Posterior vena cava (tissue), 2 donors: ENCODE measurements around the gene UBR4. TPM values are rescaled to one million over a fixed set of nuclear protein-coding genes. Genes with fewer than 3 reads are reported as not detected.
A peak's percentile ranks its signal among the peaks of the same experiment; 100 is the strongest.

Experiments
- DNase-seq: peaks from one replicate; pipeline ENCODE4 v3.0.0-alpha.2; 2020; ENCODE audit warnings: low spot score
- intact Hi-C, 2 donors: fragments of 100-400 bp; cut with DNase I; formaldehyde crosslinking; loops; one replicate each; pipeline versions ENCODE4 v1.14.1 to v1.14.2; 2022 to 2023
- total RNA-seq, 2 donors: library from RNA; stranded (reverse); fragmentation: NEBNext Ultra II Directional; extraction: Animal tissue kit (Norgen Biotek cat#: 25700); gene quantifications; one replicate each; pipeline ENCODE4 v1.2.1, GENCODE V29; 2021
- donor health status: DM: yes; HTN: yes; CAD: no.
- donor health status: DM: yes; HTN: yes; CAD: no.

The UBR4 gene
- total RNA-seq, 2 donors from 2014 or later = 111 to 120 TPM

GRCh38 chr1:19120070-19120469 is 90.0 kb downstream of the UBR4 start:
- DNase-seq = no peak
- intact Hi-C loops = no loop called here

GRCh38 chr1:19115082-19115808 is 94.8 kb downstream of the UBR4 start:
- no peak for DNase-seq
- intact Hi-C loops = no loop called here

- DNase-seq = no peak
- intact Hi-C loops = no loop called here
Observed at GRCh38 chr1:19113697-19114092, 96.4 kb downstream of the UBR4 start.

- no peak for DNase-seq
- intact Hi-C loops = no loop called here
Observed at GRCh38 chr1:19112891-19113696, 97.0 kb downstream of the UBR4 start.

- intact Hi-C loops = no loop called here
- DNase-seq = no peak
Observed at GRCh38 chr1:19110257-19110927, 99.7 kb downstream of the UBR4 start.

GRCh38 chr1:19109545-19109944 is 100.5 kb downstream of the UBR4 start:
- intact Hi-C loops = no loop called here

GRCh38 chr1:19101244-19101643 is 108.8 kb downstream of the UBR4 start:
- intact Hi-C loops = no loop called here
- no peak for DNase-seq

More at GRCh38 chr1:19109545-19109944, 100.5 kb downstream of the UBR4 start:
- DNase-seq = no peak

GRCh38 chr1:19100028-19100427 is 110.0 kb downstream of the UBR4 start:
- no peak for DNase-seq
- intact Hi-C loops = no loop called here

- DNase-seq = no peak
- intact Hi-C loops = no loop called here
Observed at GRCh38 chr1:19096990-19097389, 113.1 kb downstream of the UBR4 start.

- DNase-seq = no peak
- intact Hi-C loops = no loop called here
Observed at GRCh38 chr1:19096036-19096833, 113.8 kb downstream of the UBR4 start.

GRCh38 chr1:19091196-19091953 is 118.7 kb downstream of the UBR4 start:
- DNase-seq = no peak
- intact Hi-C loops = loop anchor here (1.0 to 5.0 kb wide), 2 partner anchors 17 to 184 kb away; no protein-coding TSS in a partner anchor

GRCh38 chr1:19089524-19089923 is 120.5 kb downstream of the UBR4 start:
- DNase-seq = no peak
- intact Hi-C loops = no loop called here

GRCh38 chr1:19088717-19089442 is 121.2 kb downstream of the UBR4 start:
- intact Hi-C loops = no loop called here

GRCh38 chr1:19087737-19088594 is 122.1 kb downstream of the UBR4 start:
- peak; percentile 44 for DNase-seq
- intact Hi-C loops = no loop called here

More at GRCh38 chr1:19088717-19089442, 121.2 kb downstream of the UBR4 start:
- DNase-seq = peak; percentile 34

- no peak for DNase-seq
- intact Hi-C loops = no loop called here
Observed at GRCh38 chr1:19087017-19087736, 122.9 kb downstream of the UBR4 start.

- DNase-seq = peak; percentile 56
- intact Hi-C loops = no loop called here
Observed at GRCh38 chr1:19086176-19086875, 123.7 kb downstream of the UBR4 start.
